H9 (cell line): ENCODE measurements around the gene FLRT2. TPM values are rescaled to one million over a fixed set of nuclear protein-coding genes. Genes with fewer than 3 reads are reported as not detected.

Source experiments
- DNase-seq: peaks from one replicate; pipeline ENCODE4 v3.0.0-alpha.2; 2017
- H2AFZ ChIP-seq: one replicate; pipeline ENCODE4 v1.6.1; 2013; ENCODE audit warnings: mild to moderate bottlenecking, low read length, control low read depth, moderate library complexity
- H2AK5ac ChIP-seq: 2 replicates; pipeline ENCODE4 v1.6.1; 2013; ENCODE audit warnings: low read length, control low read depth, mixed read lengths; ENCODE audit not compliant: insufficient read length
- H2BK120ac ChIP-seq: one replicate; pipeline ENCODE4 v1.6.1; 2013; ENCODE audit warnings: low read depth, mild to moderate bottlenecking, low read length, control low read depth, inconsistent platforms; ENCODE audit not compliant: poor library complexity, severe bottlenecking
- H2BK12ac ChIP-seq: 2 replicates; pipeline ENCODE4 v1.6.1; 2013; ENCODE audit warnings: low read length, control low read depth, mixed read lengths, low read depth; ENCODE audit not compliant: insufficient read length
- H2BK15ac ChIP-seq: 2 replicates; pipeline ENCODE4 v1.6.1; 2013; ENCODE audit warnings: low read depth, low read length, control low read depth
- H2BK20ac ChIP-seq: one replicate; pipeline ENCODE4 v1.6.1; 2013; ENCODE audit warnings: low read depth, mild to moderate bottlenecking, low read length, control low read depth, inconsistent platforms; ENCODE audit not compliant: poor library complexity, severe bottlenecking
- H2BK5ac ChIP-seq: 2 replicates; pipeline ENCODE4 v1.6.1; 2013; ENCODE audit warnings: low read length, control low read depth, mixed read lengths; ENCODE audit not compliant: insufficient read length
- H3K14ac ChIP-seq: 2 replicates; pipeline ENCODE4 v1.6.1; 2013; ENCODE audit warnings: low read length, control low read depth; ENCODE audit not compliant: insufficient read depth
- H3K18ac ChIP-seq: 2 replicates; pipeline ENCODE4 v1.6.1; 2013; ENCODE audit warnings: low read depth, mild to moderate bottlenecking, mixed read lengths, low read length, control low read depth; ENCODE audit not compliant: insufficient read length
- H3K23ac ChIP-seq: 2 replicates; pipeline ENCODE4 v1.6.1; 2013; ENCODE audit warnings: low read length, control low read depth, mixed read lengths, low read depth; ENCODE audit not compliant: insufficient read length
- H3K23me2 ChIP-seq: 2 replicates; pipeline ENCODE4 v1.6.1; 2013; ENCODE audit warnings: low read depth, mild to moderate bottlenecking, mixed read lengths, low read length, control low read depth; ENCODE audit not compliant: insufficient read length, poor library complexity, severe bottlenecking
- H3K27ac ChIP-seq: 2 replicates; pipeline ENCODE4 v1.5.1; 2013; ENCODE audit warnings: low read length, control low read depth, mixed read lengths, low read depth; ENCODE audit not compliant: insufficient read length
- H3K27me3 ChIP-seq: 2 replicates; pipeline ENCODE4 v1.6.1; 2013; ENCODE audit warnings: low read length, control low read depth, inconsistent platforms; ENCODE audit not compliant: insufficient read depth
- H3K4ac ChIP-seq: 2 replicates; pipeline ENCODE4 v1.6.1; 2013; ENCODE audit warnings: low read depth, mild to moderate bottlenecking, control low read depth, inconsistent platforms, low read length, moderate library complexity
- H3K4me1 ChIP-seq: 2 replicates; pipeline ENCODE4 v1.6.1; 2013; ENCODE audit warnings: low read length, control low read depth, inconsistent platforms; ENCODE audit not compliant: insufficient read depth
- H3K4me2 ChIP-seq: 2 replicates; pipeline ENCODE4 v1.6.1; 2013; ENCODE audit warnings: low read length, control low read depth, mixed read lengths; ENCODE audit not compliant: insufficient read length, insufficient read depth
- H3K56ac ChIP-seq: 2 replicates; pipeline ENCODE4 v1.6.1; 2013; ENCODE audit warnings: low read depth, mild to moderate bottlenecking, mixed read lengths, low read length, control low read depth; ENCODE audit not compliant: insufficient read length
- H3K79me1 ChIP-seq: 2 replicates; pipeline ENCODE4 v1.6.1; 2013; ENCODE audit warnings: low read depth, mild to moderate bottlenecking, moderate library complexity, low read length, control low read depth, inconsistent platforms; ENCODE audit not compliant: insufficient read depth, poor library complexity, severe bottlenecking
- H3K79me2 ChIP-seq: 2 replicates; pipeline ENCODE4 v1.6.1; 2013; ENCODE audit warnings: low read length, control low read depth, inconsistent platforms; ENCODE audit not compliant: insufficient read depth
- H3K9ac ChIP-seq: 2 replicates; pipeline ENCODE4 v1.6.1; 2013; ENCODE audit warnings: low read length, control low read depth, mixed read lengths; ENCODE audit not compliant: insufficient read length; ENCODE audit errors: extremely low read depth
- H3K9me3 ChIP-seq: one replicate; pipeline ENCODE4 v1.6.1; 2013; ENCODE audit warnings: low read depth, low read length, inconsistent platforms; ENCODE audit not compliant: control insufficient read depth
- H3T11ph ChIP-seq: one replicate; pipeline ENCODE4 v1.6.1; 2013; ENCODE audit warnings: mild to moderate bottlenecking, low read length, control low read depth, inconsistent platforms
- H4K20me1 ChIP-seq: one replicate; pipeline ENCODE4 v1.6.1; 2013; ENCODE audit not compliant: control insufficient read depth, insufficient read length, insufficient read depth
- H4K5ac ChIP-seq: 2 replicates; pipeline ENCODE4 v1.6.1; 2013; ENCODE audit warnings: low read depth, mild to moderate bottlenecking, mixed read lengths, low read length, control low read depth; ENCODE audit not compliant: insufficient read length
- H4K8ac ChIP-seq: replicated peaks from 2 replicates; pipeline ENCODE4 v1.6.1; 2013; ENCODE audit warnings: low read length, control low read depth, mixed read lengths, low read depth; ENCODE audit not compliant: insufficient read length
- H4K91ac ChIP-seq: 2 replicates; pipeline ENCODE4 v1.6.1; 2013; ENCODE audit warnings: low read depth, mild to moderate bottlenecking, moderate library complexity, mixed read lengths, low read length, control low read depth; ENCODE audit not compliant: insufficient read length
- H3K27ac Mint-ChIP-seq, 3 experiments: 2 replicates in 2 of 3; 3 replicates in 1 of 3; pipeline ENCODE4 v1.8.0; 2020 to 2021; ENCODE audit warnings: mixed read lengths in 3 of 3, mild to moderate bottlenecking in 1 of 3, moderate library complexity in 1 of 3
- H3K27me3 Mint-ChIP-seq: 2 replicates; pipeline ENCODE4 v1.8.0; 2021; ENCODE audit warnings: low read depth, mild to moderate bottlenecking, moderate library complexity, mixed read lengths
- H3K36me3 Mint-ChIP-seq, 3 experiments: 2 replicates in 2 of 3; 3 replicates in 1 of 3; pipeline ENCODE4 v1.8.0; 2020 to 2021; ENCODE audit warnings: low read depth in 3 of 3, mixed read lengths in 3 of 3; ENCODE audit not compliant: insufficient read depth in 1 of 3
- H3K4me1 Mint-ChIP-seq, 2 experiments: 2 replicates each; pipeline ENCODE4 v1.8.0; 2020; ENCODE audit warnings: mixed read lengths in 2 of 2
- H3K4me3 Mint-ChIP-seq, 2 experiments: 2 replicates in 1 of 2; 3 replicates in 1 of 2; pipeline ENCODE4 v1.8.0; 2020 to 2021; ENCODE audit warnings: mild to moderate bottlenecking in 2 of 2, mixed read lengths in 2 of 2, moderate library complexity in 1 of 2
- H3K9me3 Mint-ChIP-seq, 2 experiments: 2 replicates in 1 of 2; 3 replicates in 1 of 2; pipeline ENCODE4 v1.8.0; 2020; ENCODE audit warnings: mild to moderate bottlenecking in 2 of 2, mixed read lengths in 2 of 2, moderate library complexity in 1 of 2
- CTCF ChIP-seq: fragments of 200-600 bp; sonication (generic); conservative IDR thresholded peaks from 3 replicates; pipeline ENCODE4 v1.8.0; 2021; ENCODE audit warnings: antibody characterized with exemption, mild to moderate bottlenecking
- WGBS: extraction: QIAGEN DNeasy Blood & Tissue Kit; methylation state at CpG from one replicate; pipeline ENCODE4 v1.1.7; 2013; ENCODE audit warnings: missing lambda C conversion rate, low lambda C conversion rate, mixed read lengths; ENCODE audit not compliant: insufficient read length; ENCODE audit errors: extremely low coverage; 5-methylcytosine and 5-hydroxymethylcytosine counted together
- total RNA-seq: library from RNA; stranded (reverse); gene quantifications from 2 replicates; pipeline ENCODE4 v1.2.1, GENCODE V29; 2021

Gene FLRT2
- total RNA-seq, 1 experiment from 2014 or later = 3.3 TPM

- DNase-seq = no peak
- Histone ChIP-seq H3K9ac (no peak overlapping the region), H2AFZ (no peak overlapping the region), H2BK20ac (no peak overlapping the region), H2BK120ac (no peak overlapping the region), H3K14ac (no peak overlapping the region), H3K79me2 (no peaks in the 10 kb centered on the region), H3K79me1 (no peaks in the 10 kb centered on the region), H3K9me3 (no peaks in the 10 kb centered on the region), H4K5ac (no peak overlapping the region), H3K56ac (no peak overlapping the region), H2AK5ac (no peak overlapping the region), H3K27ac (no peak overlapping the region), H3K4ac (no peak overlapping the region), H2BK15ac (no peak overlapping the region), H4K8ac (no peak overlapping the region), H2BK5ac (no peak overlapping the region), H3K18ac (no peak overlapping the region), H4K20me1 (no peaks in the 10 kb centered on the region), H3T11ph (no peak overlapping the region), H3K23me2 (no peaks in the 10 kb centered on the region), H3K23ac (no peak overlapping the region), H3K27me3 (no peaks in the 10 kb centered on the region), H2BK12ac (no peak overlapping the region), H3K4me1 (no peaks in the 10 kb centered on the region), H4K91ac (no peak overlapping the region), H3K4me2 (no peak overlapping the region)
- Mint-ChIP-seq H3K9me3 (peaks cover 9% of the 10 kb centered on the region in 2 experiments; a peak in 4 of 5 replicates), H3K36me3 (peaks cover 0 to 9% (median 0%) of the 10 kb centered on the region in 3 experiments; a peak in 2 of 7 replicates), H3K4me3 (no peak overlapping the region), H3K4me1 (no peaks in the 10 kb centered on the region), H3K27me3 (no peaks in the 10 kb centered on the region), H3K27ac (no peak overlapping the region)
- WGBS = no CpG with 5 or more reads among the region's 4 CpGs
- TF ChIP-seq CTCF = no peak
These were observed 42.7 kb upstream of the FLRT2 start for GRCh38 chr14:85487215-85487614.
